Measurements from ENCODE around the gene EFNA2. TPM values are rescaled to one million over a fixed set of nuclear protein-coding genes. Genes with fewer than 3 reads are reported as not detected.

The EFNA2 gene
- polyA plus RNA-seq, 1 donor from 2014 or later, result 10.3 TPM

- peak overlapping the region; percentile 87 for H3K9ac ChIP-seq (ENCODE audit: low read length)
- no peaks in the 10 kb centered on the region for H3K9me3 ChIP-seq (ENCODE audit: low read length)
- H2AFZ ChIP-seq (ENCODE audit: low read depth, low read length), result no peak overlapping the region
- H3K9me2 ChIP-seq (ENCODE audit: insufficient read depth, low read length), result no peaks in the 10 kb centered on the region
- H3K36me3 ChIP-seq (ENCODE audit: insufficient read depth, low read length), result peaks cover 5% of the 10 kb centered on the region
- peak overlapping the region; percentile 93 for H3K27ac ChIP-seq (ENCODE audit: low read length)
- H4K20me1 ChIP-seq (ENCODE audit: insufficient read depth), result peaks cover 20% of the 10 kb centered on the region
- peaks cover 30% of the 10 kb centered on the region for H3K79me2 ChIP-seq (replicated peaks; ENCODE audit: insufficient read depth, low read length)
- H3K4me2 ChIP-seq (ENCODE audit: low read length), result peak overlapping the region; percentile 44
- no peaks in the 10 kb centered on the region for H3K27me3 ChIP-seq (ENCODE audit: insufficient read depth, low read depth, low read length)
- H3K4me3 ChIP-seq (ENCODE audit: low read length), result peak overlapping the region; percentile 82
- H3F3A ChIP-seq (ENCODE audit: insufficient read depth, low read length, poor library complexity, severe bottlenecking), result no peaks in the 10 kb centered on the region
- TF ChIP-seq CTCF (IDR thresholded peaks at IDR 0.05; ENCODE audit: poor library complexity, severe bottlenecking), result no peak
- no peak for TF ChIP-seq TAF1 (IDR thresholded peaks at IDR 0.05; ENCODE audit: low read depth)
- TF ChIP-seq RAD21 (conservative IDR thresholded peaks at IDR 0.05), result no peak
- no peak for TF ChIP-seq EZH2 (IDR thresholded peaks at IDR 0.05; ENCODE audit: borderline replicate concordance, insufficient read depth, low read length, poor library complexity, severe bottlenecking)
- TF ChIP-seq REST (IDR thresholded peaks at IDR 0.05; ENCODE audit: borderline replicate concordance), result no peak
- TF ChIP-seq POLR2AphosphoS5 (IDR thresholded peaks at IDR 0.05), result no peak
- TF ChIP-seq MXI1 (conservative IDR thresholded peaks at IDR 0.05; ENCODE audit: poor library complexity, severe bottlenecking), result no peak
- no peak for TF ChIP-seq SMC3 (conservative IDR thresholded peaks at IDR 0.05; ENCODE audit: poor library complexity)
Measured at GRCh38 chr19:1274081-1274851, 11.4 kb upstream of the EFNA2 start.

- H3K9me2 ChIP-seq (ENCODE audit: insufficient read depth, low read length), result no peaks in the 10 kb centered on the region
- H2AFZ ChIP-seq (ENCODE audit: low read depth, low read length), result no peak overlapping the region
- no peaks in the 10 kb centered on the region for H3F3A ChIP-seq (ENCODE audit: insufficient read depth, low read length, poor library complexity, severe bottlenecking)
- H3K4me2 ChIP-seq (ENCODE audit: low read length), result peak overlapping the region; percentile 44
- peak overlapping the region; percentile 87 for H3K9ac ChIP-seq (ENCODE audit: low read length)
- H3K9me3 ChIP-seq (ENCODE audit: low read length), result no peaks in the 10 kb centered on the region
- H3K27me3 ChIP-seq (ENCODE audit: insufficient read depth, low read depth, low read length), result no peaks in the 10 kb centered on the region
- H4K20me1 ChIP-seq (ENCODE audit: insufficient read depth), result peaks cover 18% of the 10 kb centered on the region
- H3K4me3 ChIP-seq (ENCODE audit: low read length), result peak overlapping the region; percentile 82
- no peak for TF ChIP-seq SMC3 (conservative IDR thresholded peaks at IDR 0.05; ENCODE audit: poor library complexity)
- no peak for TF ChIP-seq EP300 (conservative IDR thresholded peaks at IDR 0.05; ENCODE audit: poor library complexity, severe bottlenecking)
- no peak for TF ChIP-seq TAF1 (IDR thresholded peaks at IDR 0.05; ENCODE audit: low read depth)
- TF ChIP-seq POLR2AphosphoS5 (IDR thresholded peaks at IDR 0.05), result no peak
- no peak for TF ChIP-seq EZH2 (IDR thresholded peaks at IDR 0.05; ENCODE audit: borderline replicate concordance, insufficient read depth, low read length, poor library complexity, severe bottlenecking)
- no peak for TF ChIP-seq RAD21 (conservative IDR thresholded peaks at IDR 0.05)
- no peak for TF ChIP-seq CTCF (IDR thresholded peaks at IDR 0.05; ENCODE audit: poor library complexity, severe bottlenecking)
- no peak for TF ChIP-seq MXI1 (conservative IDR thresholded peaks at IDR 0.05; ENCODE audit: poor library complexity, severe bottlenecking)
- TF ChIP-seq REST (IDR thresholded peaks at IDR 0.05; ENCODE audit: borderline replicate concordance), result no peak
- peak overlapping the region; percentile 93 for H3K27ac ChIP-seq (ENCODE audit: low read length)
- H3K36me3 ChIP-seq (ENCODE audit: insufficient read depth, low read length), result peaks cover 5% of the 10 kb centered on the region
- peaks cover 27% of the 10 kb centered on the region for H3K79me2 ChIP-seq (replicated peaks; ENCODE audit: insufficient read depth, low read length)
Measured at GRCh38 chr19:1274852-1275259, 10.8 kb upstream of the EFNA2 start.
